Measurements from ENCODE around the gene EVA1A. TPM values are rescaled to one million over a fixed set of nuclear protein-coding genes. Genes with fewer than 3 reads are reported as not detected.

EVA1A gene
- total RNA-seq, 4 donors from 2014 or later = not detected

GRCh38 chr2:75565472-75566462 lies 5.0 kb upstream of the EVA1A start:
- Histone ChIP-seq H3K27ac (no peak overlapping the region), H3K4me3 (no peak overlapping the region), H3K36me3 (no peaks in the 10 kb centered on the region), H3K9me3 (no peaks in the 10 kb centered on the region), H3K4me1 (peaks cover 0 to 6% (median 2%) of the 10 kb centered on the region in 4 donors), H3K27me3 (peaks cover 19% of the 10 kb centered on the region)
- TF ChIP-seq CTCF (IDR thresholded peaks at IDR 0.05) = no peak
- no peak for TF ChIP-seq POLR2AphosphoS5 (IDR thresholded peaks at IDR 0.05)
- TF ChIP-seq POLR2A (IDR thresholded peaks at IDR 0.05) = no peak
- TF ChIP-seq EP300 (IDR thresholded peaks at IDR 0.05; ENCODE audit: low read depth) = no peak
- 49 to 74% methylated on average over 6 to 8 of the region's 8 CpGs for WGBS, 2 donors (ENCODE audit: low coverage in 1 of 2)
- in situ Hi-C loops (cut with MboI; ENCODE audit: low pct_ligation_motif_present in 1 of 4, low pct_unique_long_range_greater_than_20kb in 1 of 4, low sequenced_read_pairs in 3 of 4) = no loop called here
- intact Hi-C loops (cut with DNase I; ENCODE audit: low total_unique reads) = no loop called here
- DNase-seq = no peak

GRCh38 chr2:75564713-75565359 lies 4.1 kb upstream of the EVA1A start:
- H3K27ac ChIP-seq = no peak overlapping the region
- H3K27me3 ChIP-seq = peaks cover 29% of the 10 kb centered on the region
- no peaks in the 10 kb centered on the region for H3K9me3 ChIP-seq
- intact Hi-C loops (cut with DNase I; ENCODE audit: low total_unique reads) = no loop called here
- no peak for DNase-seq
- TF ChIP-seq EP300 (IDR thresholded peaks at IDR 0.05; ENCODE audit: low read depth) (no peak), POLR2A (IDR thresholded peaks at IDR 0.05) (no peak), CTCF (IDR thresholded peaks at IDR 0.05) (no peak), POLR2AphosphoS5 (IDR thresholded peaks at IDR 0.05) (no peak)
- no peak overlapping the region for H3K4me3 ChIP-seq
- peaks cover 0 to 11% (median 3%) of the 10 kb centered on the region in 4 donors for H3K4me1 ChIP-seq
- no peaks in the 10 kb centered on the region for H3K36me3 ChIP-seq
- 46 to 80% methylated on average over 2 to 4 of the region's 4 CpGs for WGBS, 2 donors (ENCODE audit: low coverage in 1 of 2)
- in situ Hi-C loops (cut with MboI; ENCODE audit: low pct_ligation_motif_present in 1 of 4, low pct_unique_long_range_greater_than_20kb in 1 of 4, low sequenced_read_pairs in 3 of 4) = no loop called here

- no peak overlapping the region for H3K4me3 ChIP-seq
- no peaks in the 10 kb centered on the region for H3K9me3 ChIP-seq
- no peak for DNase-seq
- in situ Hi-C loops (cut with MboI; ENCODE audit: low pct_ligation_motif_present in 1 of 4, low pct_unique_long_range_greater_than_20kb in 1 of 4, low sequenced_read_pairs in 3 of 4) = no loop called here
- H3K4me1 ChIP-seq = peaks cover 0 to 12% (median 3%) of the 10 kb centered on the region in 4 donors
- H3K36me3 ChIP-seq = no peaks in the 10 kb centered on the region
- intact Hi-C loops (cut with DNase I; ENCODE audit: low total_unique reads) = no loop called here
- H3K27ac ChIP-seq = no peak overlapping the region
- TF ChIP-seq CTCF (IDR thresholded peaks at IDR 0.05) = no peak
- no peak for TF ChIP-seq POLR2AphosphoS5 (IDR thresholded peaks at IDR 0.05)
- TF ChIP-seq EP300 (IDR thresholded peaks at IDR 0.05; ENCODE audit: low read depth) = no peak
- no peak for TF ChIP-seq POLR2A (IDR thresholded peaks at IDR 0.05)
- peaks cover 35% of the 10 kb centered on the region for H3K27me3 ChIP-seq
- WGBS, 2 donors (ENCODE audit: low coverage in 1 of 2) = 87 to 95% methylated on average over 4 to 9 of the region's 9 CpGs
Measured at GRCh38 chr2:75564026-75564688, 3.4 kb upstream of the EVA1A start.

GRCh38 chr2:75563591-75563990 lies 2.9 kb upstream of the EVA1A start:
- no peak for DNase-seq
- 69 to 75% methylated on average over 3 of the region's 3 CpGs for WGBS, 2 donors (ENCODE audit: low coverage in 1 of 2)
- Histone ChIP-seq H3K4me3 (no peak overlapping the region), H3K27ac (no peak overlapping the region), H3K9me3 (no peaks in the 10 kb centered on the region), H3K36me3 (no peaks in the 10 kb centered on the region), H3K4me1 (peaks cover 0 to 12% (median 3%) of the 10 kb centered on the region in 4 donors), H3K27me3 (peaks cover 38% of the 10 kb centered on the region)
- intact Hi-C loops (cut with DNase I; ENCODE audit: low total_unique reads) (no loop called here), in situ Hi-C loops (cut with MboI; ENCODE audit: low pct_ligation_motif_present in 1 of 4, low pct_unique_long_range_greater_than_20kb in 1 of 4, low sequenced_read_pairs in 3 of 4) (no loop called here)
- TF ChIP-seq POLR2AphosphoS5 (IDR thresholded peaks at IDR 0.05) (no peak), POLR2A (IDR thresholded peaks at IDR 0.05) (no peak), CTCF (IDR thresholded peaks at IDR 0.05) (no peak), EP300 (IDR thresholded peaks at IDR 0.05; ENCODE audit: low read depth) (no peak)

Measured in transverse colon (tissue), 4 donors.